Kidney glomerular epithelial cell (primary cell): Measurements from ENCODE around the gene ST6GALNAC1.

Source experiments
- DNase-seq: peaks from one replicate; lab custom pipeline; 2025; lab: John Stamatoyannopoulos, UW

The ST6GALNAC1 gene

GRCh38 chr17:76578376-76578775 is 65.2 kb downstream of the ST6GALNAC1 start:
- DNase-seq, result no peak

- DNase-seq, result no peak
These were observed 65.7 kb downstream of the ST6GALNAC1 start for GRCh38 chr17:76577876-76578275.

GRCh38 chr17:76576189-76576588 is 67.4 kb downstream of the ST6GALNAC1 start:
- no peak for DNase-seq

DNA sequence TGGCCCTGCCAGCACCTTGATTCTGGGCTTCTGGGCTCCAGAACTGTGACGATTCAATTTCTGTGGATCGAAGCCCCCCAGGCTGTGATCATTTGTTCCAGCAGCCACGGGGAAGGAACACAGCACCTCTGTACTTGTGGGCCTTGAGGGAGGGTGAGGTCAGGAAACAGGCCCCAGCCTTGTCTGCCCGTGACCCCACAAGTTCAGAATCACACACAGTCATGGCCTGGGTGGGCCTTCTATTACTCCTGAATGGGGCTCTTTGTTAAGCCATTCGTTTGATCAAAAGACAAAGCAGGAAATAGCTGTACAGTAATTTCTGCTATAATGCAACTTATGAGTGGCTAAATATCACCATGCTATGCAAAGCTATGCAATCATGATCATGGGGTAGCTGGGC is 68.0 kb downstream of the ST6GALNAC1 start:
- DNase-seq, result no peak
